Loucy (cell line): ENCODE measurements around the gene SLC6A6.

Experiments
- CTCF ChIP-seq: fragments of 200-600 bp; sonication (generic); conservative IDR thresholded peaks from 2 replicates; pipeline ENCODE4 v1.5.1; 2014; ENCODE audit warnings: mild to moderate bottlenecking, antibody characterized with exemption, low read length
- EZH2phosphoT487 ChIP-seq: fragments of 200-600 bp; IDR thresholded peaks from 2 replicates; pipeline ENCODE4 v1.6.1; 2018; ENCODE audit warnings: antibody characterized with exemption, mild to moderate bottlenecking, moderate library complexity, borderline replicate concordance

- TF ChIP-seq EZH2phosphoT487 = no peak
- TF ChIP-seq CTCF = no peak
Measured at GRCh38 chr3:14363991-14364390, 38.4 kb upstream of the SLC6A6 start.
